Measurements from ENCODE around the gene PROKR2.

Gene PROKR2

DNA sequence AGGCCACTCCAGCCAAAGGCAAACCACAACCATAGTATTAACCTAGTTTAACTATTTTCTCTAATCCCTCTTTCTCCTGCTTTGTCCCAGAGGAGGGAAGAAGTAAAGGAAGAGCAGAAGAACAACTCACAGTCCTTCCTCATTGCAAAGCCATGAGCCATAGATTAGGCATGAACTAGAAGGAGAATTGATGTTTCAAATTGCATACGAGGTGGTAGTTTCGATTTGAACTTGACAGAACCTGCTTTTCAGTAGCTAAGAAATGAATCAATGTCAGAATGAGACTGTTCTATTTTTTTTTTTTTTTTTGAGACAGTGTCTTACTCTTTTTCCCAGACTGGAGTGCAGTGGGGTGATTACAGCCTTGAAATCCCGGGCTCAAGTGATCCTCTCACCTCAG lies 48.3 kb downstream of the PROKR2 start:
- POLR2A ChIA-PET, result no interaction called here
- CTCF ChIA-PET, result no interaction called here
- no peak for TF ChIP-seq CTCF (IDR thresholded peaks at IDR 0.05; ENCODE audit: control extremely low read depth, extremely low read depth, low read depth, missing control alignments)
- DNase-seq (ENCODE audit: extremely low spot score), result no peak

DNA sequence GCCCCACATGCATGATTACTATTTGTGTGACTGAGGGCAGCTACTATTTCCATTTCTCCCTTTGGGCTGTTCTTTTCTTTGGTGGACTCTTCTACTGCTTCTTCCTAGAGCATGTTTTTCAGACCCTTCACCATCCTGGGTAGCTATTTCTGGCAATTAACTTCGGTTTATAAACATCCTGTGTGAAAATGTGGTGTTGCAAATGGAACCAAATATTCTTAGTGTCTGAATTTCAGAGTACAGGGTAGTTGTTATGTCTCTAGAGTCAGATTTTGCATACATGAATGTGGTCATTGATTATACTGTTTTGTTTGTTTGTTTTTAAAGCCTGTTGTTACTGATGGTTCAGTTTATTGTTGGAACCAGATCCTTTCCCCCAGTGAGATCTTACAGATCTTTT lies 49.7 kb downstream of the PROKR2 start:
- POLR2A ChIA-PET, result no interaction called here
- no peak for TF ChIP-seq CTCF (IDR thresholded peaks at IDR 0.05; ENCODE audit: control extremely low read depth, extremely low read depth, low read depth, missing control alignments)
- CTCF ChIA-PET, result no interaction called here
- DNase-seq (ENCODE audit: extremely low spot score), result no peak

Measured in GM10248 (cell line).